B cell (primary cell): ENCODE measurements around the gene CNTD1.

Experiments
- EZH2 ChIP-seq: IDR thresholded peaks from 2 replicates; pipeline ENCODE4 v1.6.1; 2012; ENCODE audit warnings: borderline replicate concordance, low read depth, mild to moderate bottlenecking, moderate library complexity, low read length; ENCODE audit not compliant: insufficient read depth, poor library complexity, severe bottlenecking
- TF ChIP-seq, protein P1 (sequence below): fragments of 200-600 bp; IDR thresholded peaks from one replicate; pipeline ENCODE4 v1.8.0; 2022; ENCODE audit warnings: antibody characterized with exemption, mild to moderate bottlenecking

DNA sequence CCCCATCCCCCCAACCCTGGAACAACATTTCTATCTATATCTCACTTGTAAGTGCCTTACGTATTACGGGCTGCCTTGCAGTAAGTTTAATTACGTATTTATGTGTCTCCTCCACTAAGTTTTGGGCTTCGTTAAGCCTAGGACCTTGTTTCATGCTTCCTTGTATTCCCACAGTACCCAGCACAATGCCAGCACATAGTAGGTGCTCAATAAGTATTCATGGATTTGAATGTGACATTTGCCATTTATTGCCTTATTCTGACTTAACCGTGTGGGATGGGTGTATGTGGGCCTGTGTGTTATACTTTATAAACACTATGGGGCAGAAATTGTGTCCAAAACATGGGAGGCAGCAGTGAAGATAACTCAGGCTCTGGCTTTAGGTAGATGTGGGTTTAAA is 6.1 kb upstream of the CNTD1 start:
- TF ChIP-seq EZH2: no peak
- TF ChIP-seq, protein P1, sequence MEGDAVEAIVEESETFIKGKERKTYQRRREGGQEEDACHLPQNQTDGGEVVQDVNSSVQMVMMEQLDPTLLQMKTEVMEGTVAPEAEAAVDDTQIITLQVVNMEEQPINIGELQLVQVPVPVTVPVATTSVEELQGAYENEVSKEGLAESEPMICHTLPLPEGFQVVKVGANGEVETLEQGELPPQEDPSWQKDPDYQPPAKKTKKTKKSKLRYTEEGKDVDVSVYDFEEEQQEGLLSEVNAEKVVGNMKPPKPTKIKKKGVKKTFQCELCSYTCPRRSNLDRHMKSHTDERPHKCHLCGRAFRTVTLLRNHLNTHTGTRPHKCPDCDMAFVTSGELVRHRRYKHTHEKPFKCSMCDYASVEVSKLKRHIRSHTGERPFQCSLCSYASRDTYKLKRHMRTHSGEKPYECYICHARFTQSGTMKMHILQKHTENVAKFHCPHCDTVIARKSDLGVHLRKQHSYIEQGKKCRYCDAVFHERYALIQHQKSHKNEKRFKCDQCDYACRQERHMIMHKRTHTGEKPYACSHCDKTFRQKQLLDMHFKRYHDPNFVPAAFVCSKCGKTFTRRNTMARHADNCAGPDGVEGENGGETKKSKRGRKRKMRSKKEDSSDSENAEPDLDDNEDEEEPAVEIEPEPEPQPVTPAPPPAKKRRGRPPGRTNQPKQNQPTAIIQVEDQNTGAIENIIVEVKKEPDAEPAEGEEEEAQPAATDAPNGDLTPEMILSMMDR: no peak
